H1 (cell line): ENCODE measurements around the gene ULK2. TPM values are rescaled to one million over a fixed set of nuclear protein-coding genes. Genes with fewer than 3 reads are reported as not detected.

Source experiments
- KDM5A ChIP-seq: fragments of 200-600 bp; IDR thresholded peaks from 2 replicates; pipeline ENCODE4 v1.7.1; 2012; ENCODE audit warnings: mild to moderate bottlenecking, low read length, inconsistent platforms, mixed read lengths
- NRF1 ChIP-seq: IDR thresholded peaks from 2 replicates; pipeline ENCODE4 v1.6.1; 2011; ENCODE audit warnings: mild to moderate bottlenecking, low read depth, low read length, improper control_type of control experiment
- TAF1 ChIP-seq: IDR thresholded peaks from 2 replicates; pipeline ENCODE4 v1.6.1; 2011; ENCODE audit warnings: mild to moderate bottlenecking, low read depth, low read length
- TBP ChIP-seq: IDR thresholded peaks from 2 replicates; pipeline ENCODE4 v1.6.1; 2011; ENCODE audit warnings: low read depth, low read length, improper control_type of control experiment
- USF2 ChIP-seq: IDR thresholded peaks from 2 replicates; pipeline ENCODE4 v1.6.1; 2011; ENCODE audit warnings: low read length, improper control_type of control experiment
- ZNF274 ChIP-seq: IDR thresholded peaks from 2 replicates; pipeline ENCODE4 v1.7.0; 2012; ENCODE audit warnings: low read length, borderline replicate concordance; ENCODE audit errors: extremely low read depth
- polyA plus RNA-seq, 7 experiments: library from polyadenylated mRNA; depleted of rRNA in 3 of 7; stranded (reverse) in 5 of 7; unstranded in 2 of 7; fragments of >200 nt in 5 of 7; fragments of 200-250 nt in 2 of 7; gene quantifications; 1 replicate in 5 of 7; 2 replicates in 1 of 7; 4 replicates in 1 of 7; pipeline versions ENCODE4 v1.2.1 to v1.2.3, GENCODE V29; 2011 to 2013; ENCODE audit warnings: missing spikeins in 2 of 7, mixed read lengths in 2 of 7
- total RNA-seq: library from RNA; stranded (reverse); fragmentation: NEBNext Ultra II Directional; extraction: Animal tissue kit (Norgen Biotek cat#: 25700); gene quantifications from 2 replicates; pipeline ENCODE4 v1.2.1, GENCODE V29; 2021
- TF ChIP-seq, protein P1 (sequence below): fragments of 300-600 bp; sonication (generic); IDR thresholded peaks from 2 replicates; pipeline ENCODE4 v1.7.1; 2012; ENCODE audit warnings: low read length, moderate library complexity, mild to moderate bottlenecking, inconsistent platforms; ENCODE audit not compliant: insufficient replicate concordance

ULK2 gene
- total and polyA plus RNA-seq, 2 of the 8 experiments (the other 6 are each of a cell fraction or from before 2014, with no cell fraction given), result 5.3 to 9.8 TPM

DNA sequence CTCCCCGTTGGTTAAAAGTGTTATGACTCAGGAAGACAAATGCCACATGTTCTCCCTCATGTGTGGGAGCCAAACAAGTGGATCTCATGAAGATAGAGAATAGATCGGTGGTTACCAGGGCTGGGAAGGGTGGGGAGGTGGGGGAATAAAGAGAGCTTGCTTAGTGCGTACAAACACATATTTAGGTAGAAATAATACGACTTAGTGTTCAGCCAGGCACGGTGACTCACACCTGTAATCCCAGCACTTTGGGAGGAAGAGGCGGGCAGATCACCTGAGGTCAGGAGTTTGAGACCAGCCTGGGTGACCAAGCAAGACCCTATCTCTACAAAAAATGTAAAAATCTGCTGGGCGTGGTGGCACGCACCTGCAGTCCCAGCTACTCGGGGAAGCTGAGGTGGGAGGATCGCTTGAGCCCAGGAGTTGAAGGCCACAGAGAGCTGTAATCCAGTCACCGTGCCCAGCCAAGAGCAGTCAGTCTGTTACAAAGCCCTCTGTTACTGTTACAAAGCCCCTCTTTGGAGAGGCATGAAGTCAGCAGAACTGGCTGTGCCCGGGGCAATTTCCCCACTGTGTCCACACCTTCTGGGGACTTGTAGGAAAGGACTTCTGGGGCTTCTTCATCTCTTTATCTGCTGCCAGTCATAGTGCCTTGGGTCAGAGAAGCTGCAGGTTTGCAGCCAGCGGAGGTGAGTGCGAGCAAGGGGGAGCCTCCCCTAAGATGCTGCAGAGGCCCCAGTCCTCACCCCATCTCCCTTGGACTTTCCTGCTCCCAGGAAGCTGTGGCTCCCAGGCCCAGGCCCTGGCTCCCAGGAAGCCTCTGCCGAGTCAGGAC lies 115.3 kb downstream of the ULK2 start (continued):
- TF ChIP-seq, protein P1, sequence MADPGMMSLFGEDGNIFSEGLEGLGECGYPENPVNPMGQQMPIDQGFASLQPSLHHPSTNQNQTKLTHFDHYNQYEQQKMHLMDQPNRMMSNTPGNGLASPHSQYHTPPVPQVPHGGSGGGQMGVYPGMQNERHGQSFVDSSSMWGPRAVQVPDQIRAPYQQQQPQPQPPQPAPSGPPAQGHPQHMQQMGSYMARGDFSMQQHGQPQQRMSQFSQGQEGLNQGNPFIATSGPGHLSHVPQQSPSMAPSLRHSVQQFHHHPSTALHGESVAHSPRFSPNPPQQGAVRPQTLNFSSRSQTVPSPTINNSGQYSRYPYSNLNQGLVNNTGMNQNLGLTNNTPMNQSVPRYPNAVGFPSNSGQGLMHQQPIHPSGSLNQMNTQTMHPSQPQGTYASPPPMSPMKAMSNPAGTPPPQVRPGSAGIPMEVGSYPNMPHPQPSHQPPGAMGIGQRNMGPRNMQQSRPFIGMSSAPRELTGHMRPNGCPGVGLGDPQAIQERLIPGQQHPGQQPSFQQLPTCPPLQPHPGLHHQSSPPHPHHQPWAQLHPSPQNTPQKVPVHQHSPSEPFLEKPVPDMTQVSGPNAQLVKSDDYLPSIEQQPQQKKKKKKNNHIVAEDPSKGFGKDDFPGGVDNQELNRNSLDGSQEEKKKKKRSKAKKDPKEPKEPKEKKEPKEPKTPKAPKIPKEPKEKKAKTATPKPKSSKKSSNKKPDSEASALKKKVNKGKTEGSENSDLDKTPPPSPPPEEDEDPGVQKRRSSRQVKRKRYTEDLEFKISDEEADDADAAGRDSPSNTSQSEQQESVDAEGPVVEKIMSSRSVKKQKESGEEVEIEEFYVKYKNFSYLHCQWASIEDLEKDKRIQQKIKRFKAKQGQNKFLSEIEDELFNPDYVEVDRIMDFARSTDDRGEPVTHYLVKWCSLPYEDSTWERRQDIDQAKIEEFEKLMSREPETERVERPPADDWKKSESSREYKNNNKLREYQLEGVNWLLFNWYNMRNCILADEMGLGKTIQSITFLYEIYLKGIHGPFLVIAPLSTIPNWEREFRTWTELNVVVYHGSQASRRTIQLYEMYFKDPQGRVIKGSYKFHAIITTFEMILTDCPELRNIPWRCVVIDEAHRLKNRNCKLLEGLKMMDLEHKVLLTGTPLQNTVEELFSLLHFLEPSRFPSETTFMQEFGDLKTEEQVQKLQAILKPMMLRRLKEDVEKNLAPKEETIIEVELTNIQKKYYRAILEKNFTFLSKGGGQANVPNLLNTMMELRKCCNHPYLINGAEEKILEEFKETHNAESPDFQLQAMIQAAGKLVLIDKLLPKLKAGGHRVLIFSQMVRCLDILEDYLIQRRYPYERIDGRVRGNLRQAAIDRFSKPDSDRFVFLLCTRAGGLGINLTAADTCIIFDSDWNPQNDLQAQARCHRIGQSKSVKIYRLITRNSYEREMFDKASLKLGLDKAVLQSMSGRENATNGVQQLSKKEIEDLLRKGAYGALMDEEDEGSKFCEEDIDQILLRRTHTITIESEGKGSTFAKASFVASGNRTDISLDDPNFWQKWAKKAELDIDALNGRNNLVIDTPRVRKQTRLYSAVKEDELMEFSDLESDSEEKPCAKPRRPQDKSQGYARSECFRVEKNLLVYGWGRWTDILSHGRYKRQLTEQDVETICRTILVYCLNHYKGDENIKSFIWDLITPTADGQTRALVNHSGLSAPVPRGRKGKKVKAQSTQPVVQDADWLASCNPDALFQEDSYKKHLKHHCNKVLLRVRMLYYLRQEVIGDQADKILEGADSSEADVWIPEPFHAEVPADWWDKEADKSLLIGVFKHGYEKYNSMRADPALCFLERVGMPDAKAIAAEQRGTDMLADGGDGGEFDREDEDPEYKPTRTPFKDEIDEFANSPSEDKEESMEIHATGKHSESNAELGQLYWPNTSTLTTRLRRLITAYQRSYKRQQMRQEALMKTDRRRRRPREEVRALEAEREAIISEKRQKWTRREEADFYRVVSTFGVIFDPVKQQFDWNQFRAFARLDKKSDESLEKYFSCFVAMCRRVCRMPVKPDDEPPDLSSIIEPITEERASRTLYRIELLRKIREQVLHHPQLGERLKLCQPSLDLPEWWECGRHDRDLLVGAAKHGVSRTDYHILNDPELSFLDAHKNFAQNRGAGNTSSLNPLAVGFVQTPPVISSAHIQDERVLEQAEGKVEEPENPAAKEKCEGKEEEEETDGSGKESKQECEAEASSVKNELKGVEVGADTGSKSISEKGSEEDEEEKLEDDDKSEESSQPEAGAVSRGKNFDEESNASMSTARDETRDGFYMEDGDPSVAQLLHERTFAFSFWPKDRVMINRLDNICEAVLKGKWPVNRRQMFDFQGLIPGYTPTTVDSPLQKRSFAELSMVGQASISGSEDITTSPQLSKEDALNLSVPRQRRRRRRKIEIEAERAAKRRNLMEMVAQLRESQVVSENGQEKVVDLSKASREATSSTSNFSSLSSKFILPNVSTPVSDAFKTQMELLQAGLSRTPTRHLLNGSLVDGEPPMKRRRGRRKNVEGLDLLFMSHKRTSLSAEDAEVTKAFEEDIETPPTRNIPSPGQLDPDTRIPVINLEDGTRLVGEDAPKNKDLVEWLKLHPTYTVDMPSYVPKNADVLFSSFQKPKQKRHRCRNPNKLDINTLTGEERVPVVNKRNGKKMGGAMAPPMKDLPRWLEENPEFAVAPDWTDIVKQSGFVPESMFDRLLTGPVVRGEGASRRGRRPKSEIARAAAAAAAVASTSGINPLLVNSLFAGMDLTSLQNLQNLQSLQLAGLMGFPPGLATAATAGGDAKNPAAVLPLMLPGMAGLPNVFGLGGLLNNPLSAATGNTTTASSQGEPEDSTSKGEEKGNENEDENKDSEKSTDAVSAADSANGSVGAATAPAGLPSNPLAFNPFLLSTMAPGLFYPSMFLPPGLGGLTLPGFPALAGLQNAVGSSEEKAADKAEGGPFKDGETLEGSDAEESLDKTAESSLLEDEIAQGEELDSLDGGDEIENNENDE, result no peak
- TF ChIP-seq TBP, result no peak
- TF ChIP-seq ZNF274, result no peak
- TF ChIP-seq NRF1, result no peak
- TF ChIP-seq USF2, result no peak
- no peak for TF ChIP-seq KDM5A
- no peak for TF ChIP-seq TAF1
- TF ChIP-seq, all 59 proteins: peak for 0
